Loucy (cell line): ENCODE measurements around the gene CELSR2.

Source experiments
- H2AFZ ChIP-seq: fragments of 200-600 bp; sonication (generic); 2 replicates; pipeline ENCODE4 v1.6.0; 2016; ENCODE audit warnings: antibody characterized with exemption, mild to moderate bottlenecking, low read length, moderate library complexity
- H3F3A ChIP-seq: fragments of 200-600 bp; 2 replicates; pipeline ENCODE4 v1.6.0; 2016; ENCODE audit warnings: antibody characterized with exemption, low read depth, mild to moderate bottlenecking
- H3K27me3 ChIP-seq: fragments of 200-600 bp; sonication (generic); 2 replicates; pipeline ENCODE4 v1.6.1; 2014; ENCODE audit warnings: low read length, mild to moderate bottlenecking; ENCODE audit not compliant: insufficient read depth, poor library complexity, severe bottlenecking
- H3K36me3 ChIP-seq: fragments of 200-600 bp; sonication (generic); 2 replicates; pipeline ENCODE4 v1.6.1; 2016; ENCODE audit warnings: low read length; ENCODE audit not compliant: insufficient read depth
- H3K4me1 ChIP-seq: fragments of 200-600 bp; sonication (generic); 2 replicates; pipeline ENCODE4 v1.5.1; 2014; ENCODE audit warnings: low read length, mild to moderate bottlenecking; ENCODE audit not compliant: insufficient read depth, poor library complexity, severe bottlenecking
- H3K4me2 ChIP-seq: fragments of 200-600 bp; sonication (generic); 2 replicates; pipeline ENCODE4 v1.6.0; 2014; ENCODE audit warnings: antibody characterized with exemption, low read length, low read depth, mild to moderate bottlenecking; ENCODE audit not compliant: poor library complexity, severe bottlenecking
- H3K4me3 ChIP-seq: fragments of 200-600 bp; sonication (generic); 2 replicates; pipeline ENCODE4 v1.5.1; 2014; ENCODE audit warnings: low read length, mild to moderate bottlenecking, mixed read lengths; ENCODE audit not compliant: poor library complexity, severe bottlenecking
- H3K79me2 ChIP-seq: fragments of 200-600 bp; sonication (generic); 2 replicates; pipeline ENCODE4 v1.6.1; 2014; ENCODE audit warnings: low read length; ENCODE audit not compliant: insufficient read depth
- H3K9ac ChIP-seq: fragments of 200-600 bp; sonication (generic); 2 replicates; pipeline ENCODE4 v1.6.0; 2014; ENCODE audit warnings: mild to moderate bottlenecking, low read depth, low read length, moderate library complexity; ENCODE audit not compliant: poor library complexity, severe bottlenecking
- H3K9me2 ChIP-seq: fragments of 200-600 bp; sonication (generic); replicated peaks from 2 replicates; pipeline ENCODE4 v1.6.1; 2016; ENCODE audit warnings: low read depth, low read length, mixed read lengths
- H3K9me3 ChIP-seq: fragments of 200-600 bp; sonication (generic); 2 replicates; pipeline ENCODE4 v1.6.1; 2014; ENCODE audit warnings: mild to moderate bottlenecking, antibody characterized with exemption, low read length, low read depth; ENCODE audit not compliant: insufficient read depth
- H4K20me1 ChIP-seq: fragments of 200-600 bp; sonication (generic); 2 replicates; pipeline ENCODE4 v1.6.0; 2014; ENCODE audit warnings: antibody characterized with exemption, low read length, mild to moderate bottlenecking; ENCODE audit not compliant: insufficient read depth, poor library complexity, severe bottlenecking
- CTCF ChIP-seq: fragments of 200-600 bp; sonication (generic); conservative IDR thresholded peaks from 2 replicates; pipeline ENCODE4 v1.5.1; 2014; ENCODE audit warnings: mild to moderate bottlenecking, antibody characterized with exemption, low read length
- EZH2phosphoT487 ChIP-seq: fragments of 200-600 bp; IDR thresholded peaks from 2 replicates; pipeline ENCODE4 v1.6.1; 2018; ENCODE audit warnings: antibody characterized with exemption, mild to moderate bottlenecking, moderate library complexity, borderline replicate concordance

CELSR2 gene

DNA sequence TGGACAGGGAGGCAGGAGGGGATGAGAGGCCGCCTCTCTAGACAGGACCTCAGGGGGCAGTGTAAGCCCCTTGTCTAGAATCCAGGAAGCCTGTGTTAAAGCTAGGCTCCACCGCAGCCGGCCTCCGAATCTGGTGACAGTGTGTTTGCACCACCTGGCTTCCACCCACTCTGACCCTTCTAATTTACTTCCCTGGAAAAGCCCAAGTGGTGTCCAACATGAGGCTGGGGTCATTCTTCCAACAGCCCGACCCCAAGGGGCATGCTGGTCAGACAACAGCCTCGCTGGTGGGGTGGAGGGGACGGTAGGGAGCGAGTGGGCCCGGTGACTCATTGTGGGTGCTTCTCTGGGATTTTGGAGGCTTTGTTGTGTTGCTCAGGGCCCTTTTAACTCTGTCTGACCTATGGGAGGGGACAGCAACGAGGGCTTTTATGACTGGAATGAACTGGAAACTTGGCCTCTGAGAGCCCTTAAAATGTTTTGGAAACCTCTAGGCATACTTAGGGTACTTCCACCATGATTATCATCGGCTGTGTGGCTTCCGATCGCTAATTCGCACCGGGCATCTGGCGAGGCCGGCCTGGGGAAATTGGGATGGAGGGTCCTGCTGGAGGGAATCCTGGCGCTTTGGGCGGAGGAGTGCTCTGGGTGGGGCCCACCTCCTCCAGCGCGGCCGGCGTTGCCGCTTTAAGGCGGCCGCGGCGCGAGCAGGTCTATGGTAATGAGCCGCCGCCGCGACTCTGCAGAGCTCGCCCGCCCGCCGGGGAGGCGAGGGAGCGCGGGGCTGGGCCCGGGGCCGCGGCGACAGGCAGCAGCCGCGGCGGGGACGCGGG, at the start of gene CELSR2:
TSS of gene CELSR2 (plus strand) at position 743 of the 833 bp plus-strand sequence. CDS start 541 bp downstream, outside the sequence.
- Histone ChIP-seq H4K20me1 (no peaks in the 10 kb centered on the region), H3K27me3 (peaks cover 9% of the 10 kb centered on the region), H3K4me1 (peaks cover 5% of the 10 kb centered on the region), H3F3A (no peaks in the 10 kb centered on the region), H2AFZ (peak within 1 kb of the TSS; percentile 73), H3K9me2 (no peaks in the 10 kb centered on the region), H3K36me3 (no peaks in the 10 kb centered on the region), H3K9me3 (no peaks in the 10 kb centered on the region), H3K79me2 (no peaks in the 10 kb centered on the region), H3K4me2 (peak within 1 kb of the TSS; percentile 58), H3K4me3 (peak within 1 kb of the TSS; percentile 65), H3K9ac (no peak within 1 kb of the TSS)
- TF ChIP-seq EZH2phosphoT487 (no peak), CTCF (peak; percentile 39)

GRCh38 chr1:109199710-109200109, 49.6 kb upstream of the CELSR2 start:
- H2AFZ ChIP-seq, result peak overlapping the region; percentile 54; the same call in 1 of the 2 replicates
- no peaks in the 10 kb centered on the region for H3K79me2 ChIP-seq
- TF ChIP-seq CTCF (no peak), EZH2phosphoT487 (no peak)
- H3K9ac ChIP-seq, result no peak overlapping the region
- H3F3A ChIP-seq, result no peaks in the 10 kb centered on the region
- H3K4me1 ChIP-seq, result peaks cover 5% of the 10 kb centered on the region
- H3K4me2 ChIP-seq, result peak overlapping the region; percentile 18
- H3K36me3 ChIP-seq, result no peaks in the 10 kb centered on the region
- H4K20me1 ChIP-seq, result no peaks in the 10 kb centered on the region
- peaks cover 30% of the 10 kb centered on the region for H3K27me3 ChIP-seq
- no peaks in the 10 kb centered on the region for H3K9me2 ChIP-seq
- no peak overlapping the region for H3K4me3 ChIP-seq
- H3K9me3 ChIP-seq, result no peaks in the 10 kb centered on the region

DNA sequence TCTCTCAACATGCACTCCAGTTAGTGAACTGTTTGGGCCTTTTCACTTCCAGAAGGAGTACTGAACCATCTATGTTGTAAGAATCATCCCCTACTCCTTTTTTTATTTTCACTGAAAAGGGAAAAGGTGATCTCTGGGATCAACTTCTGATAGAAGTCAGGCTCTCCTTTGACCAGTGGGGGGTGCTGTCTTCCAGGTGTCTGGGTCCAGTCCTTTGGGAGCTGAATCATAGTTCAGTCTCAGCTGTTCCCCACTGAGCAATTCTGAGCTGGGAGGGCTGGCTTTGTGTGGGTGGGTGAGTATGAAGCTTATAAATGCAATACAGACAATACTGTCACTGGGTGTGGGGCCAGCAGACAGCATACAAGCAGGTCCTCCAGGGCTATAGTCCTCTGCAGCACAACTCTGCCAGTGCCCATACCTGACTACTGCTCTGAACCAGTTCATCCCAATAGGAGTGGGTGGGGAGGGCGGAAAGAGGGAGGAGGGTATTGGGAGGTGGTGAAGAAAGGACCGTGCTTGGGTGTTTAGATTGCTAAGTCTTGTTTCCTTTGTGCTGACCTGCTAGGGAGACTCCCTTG, 48.1 kb upstream of the CELSR2 start:
- H4K20me1 ChIP-seq, result no peaks in the 10 kb centered on the region
- no peak overlapping the region for H2AFZ ChIP-seq
- no peak overlapping the region for H3K4me2 ChIP-seq
- H3K79me2 ChIP-seq, result no peaks in the 10 kb centered on the region
- H3K9me2 ChIP-seq, result no peaks in the 10 kb centered on the region
- H3K36me3 ChIP-seq, result no peaks in the 10 kb centered on the region
- TF ChIP-seq CTCF (peak; percentile 89), EZH2phosphoT487 (no peak)
- peaks cover 5% of the 10 kb centered on the region for H3K4me1 ChIP-seq
- H3K27me3 ChIP-seq, result peaks cover 41% of the 10 kb centered on the region
- H3K9me3 ChIP-seq, result no peaks in the 10 kb centered on the region
- no peak overlapping the region for H3K4me3 ChIP-seq
- H3F3A ChIP-seq, result no peaks in the 10 kb centered on the region
- H3K9ac ChIP-seq, result no peak overlapping the region
